Chondrocyte (in vitro differentiated cells): ENCODE measurements around the gene SBNO2. TPM values are rescaled to one million over a fixed set of nuclear protein-coding genes. Genes with fewer than 3 reads are reported as not detected.

Experiments used
- DNase-seq: peaks from one replicate; pipeline ENCODE4 v3.0.0; 2021; ENCODE audit warnings: mixed read lengths, low spot score
- H3K27ac Mint-ChIP-seq: one replicate; pipeline ENCODE4 v1.8.0; 2021; ENCODE audit warnings: mild to moderate bottlenecking, moderate library complexity, mixed read lengths; ENCODE audit not compliant: unreplicated experiment
- H3K27me3 Mint-ChIP-seq: 2 replicates; pipeline ENCODE4 v1.8.0; 2021; ENCODE audit warnings: low read depth, mixed read lengths
- H3K36me3 Mint-ChIP-seq: 2 replicates; pipeline ENCODE4 v1.8.0; 2021; ENCODE audit warnings: low read depth, mixed read lengths
- H3K4me1 Mint-ChIP-seq: 2 replicates; pipeline ENCODE4 v1.8.0; 2021; ENCODE audit warnings: low read depth, mild to moderate bottlenecking, mixed read lengths
- H3K4me3 Mint-ChIP-seq: one replicate; pipeline ENCODE4 v1.8.0; 2021; ENCODE audit warnings: mild to moderate bottlenecking, moderate library complexity, mixed read lengths; ENCODE audit not compliant: unreplicated experiment
- H3K9me3 Mint-ChIP-seq: 2 replicates; pipeline ENCODE4 v1.8.0; 2021; ENCODE audit warnings: low read depth, mixed read lengths
- CTCF ChIP-seq: fragments of 200-600 bp; sonication (generic); IDR thresholded peaks from 2 replicates; pipeline ENCODE4 v1.5.0; 2021; ENCODE audit warnings: antibody characterized with exemption, mild to moderate bottlenecking, moderate library complexity
- total RNA-seq: library from RNA; stranded (reverse); gene quantifications from 3 replicates; pipeline ENCODE4 v1.2.1, GENCODE V29; 2021

The SBNO2 gene
- total RNA-seq, 1 donor from 2014 or later, result 45.6 TPM

- no peak for DNase-seq
- H3K9me3 Mint-ChIP-seq, result no peaks in the 10 kb centered on the region
- H3K27me3 Mint-ChIP-seq, result no peaks in the 10 kb centered on the region
- peak overlapping the region; percentile 51 for H3K27ac Mint-ChIP-seq
- no peak for TF ChIP-seq CTCF
- H3K4me1 Mint-ChIP-seq, result peaks cover 13% of the 10 kb centered on the region
- no peaks in the 10 kb centered on the region for H3K36me3 Mint-ChIP-seq
- H3K4me3 Mint-ChIP-seq, result no peak overlapping the region
Measured at GRCh38 chr19:1153891-1154730, 20.0 kb downstream of the SBNO2 start.

- no peak for TF ChIP-seq CTCF
- peaks cover 13% of the 10 kb centered on the region for H3K4me1 Mint-ChIP-seq
- no peak for DNase-seq
- H3K9me3 Mint-ChIP-seq, result no peaks in the 10 kb centered on the region
- no peak overlapping the region for H3K27ac Mint-ChIP-seq
- H3K27me3 Mint-ChIP-seq, result no peaks in the 10 kb centered on the region
- no peaks in the 10 kb centered on the region for H3K36me3 Mint-ChIP-seq
- H3K4me3 Mint-ChIP-seq, result no peak overlapping the region
Measured at GRCh38 chr19:1151917-1152587, 22.0 kb downstream of the SBNO2 start.

GRCh38 chr19:1151037-1151724 lies 22.9 kb downstream of the SBNO2 start:
- Mint-ChIP-seq H3K36me3 (no peaks in the 10 kb centered on the region), H3K4me3 (no peak overlapping the region), H3K27ac (no peak overlapping the region), H3K9me3 (no peaks in the 10 kb centered on the region), H3K4me1 (peaks cover 13% of the 10 kb centered on the region), H3K27me3 (no peaks in the 10 kb centered on the region)
- DNase-seq, result no peak
- TF ChIP-seq CTCF, result no peak

GRCh38 chr19:1150333-1151036 lies 23.6 kb downstream of the SBNO2 start:
- TF ChIP-seq CTCF, result no peak
- DNase-seq, result no peak
- Mint-ChIP-seq H3K27ac (no peak overlapping the region), H3K4me3 (no peak overlapping the region), H3K36me3 (peaks cover 2% of the 10 kb centered on the region), H3K4me1 (peaks cover 13% of the 10 kb centered on the region), H3K27me3 (no peaks in the 10 kb centered on the region), H3K9me3 (no peaks in the 10 kb centered on the region)
